GM18870 (cell line): ENCODE measurements around the gene DNM1L.

Experiments used
- ATAC-seq: cut with Tn5 transposase; IDR thresholded peaks from one replicate; pipeline ENCODE4 v1.9.1; 2021; ENCODE audit warnings: moderate library complexity; ENCODE audit not compliant: unreplicated experiment

The DNM1L gene

GRCh38 chr12:32755654-32756475 lies 76.8 kb downstream of the DNM1L start, which contains the start of gene YARS2:
TSS of gene YARS2 (minus strand) at chr12:32755897. CDS start at chr12:32755874, 23 bp downstream.
- peak; percentile 93 for ATAC-seq

DNA sequence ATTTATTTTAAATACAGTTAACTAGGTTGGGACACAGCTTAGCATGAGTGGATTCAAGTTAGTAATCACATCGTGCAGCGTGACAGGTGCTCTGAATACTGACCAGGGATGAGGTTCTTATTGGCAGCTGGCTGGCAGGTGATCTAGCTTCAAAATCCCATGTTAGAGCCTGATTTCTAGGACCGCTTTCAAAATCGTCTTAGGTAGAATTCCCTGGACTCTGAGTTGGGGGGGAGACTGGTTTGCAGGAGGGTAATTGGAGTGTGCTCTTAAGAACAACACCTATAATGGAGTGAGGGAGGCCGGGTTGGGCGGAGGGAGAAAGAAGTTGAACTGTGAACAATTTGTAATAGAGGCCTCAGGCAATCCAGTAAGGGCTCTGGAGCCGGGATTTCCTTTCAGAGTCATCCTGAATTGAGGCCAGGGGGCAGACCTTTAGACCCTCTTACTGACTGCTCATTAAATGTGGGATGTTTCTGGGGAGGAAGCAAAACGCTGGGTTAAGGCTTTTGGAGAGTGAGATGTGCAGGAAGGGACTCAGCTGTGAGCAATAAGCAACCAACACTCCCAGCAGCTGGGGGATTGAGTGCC lies 77.5 kb downstream of the DNM1L start:
- ATAC-seq, result no peak

DNA sequence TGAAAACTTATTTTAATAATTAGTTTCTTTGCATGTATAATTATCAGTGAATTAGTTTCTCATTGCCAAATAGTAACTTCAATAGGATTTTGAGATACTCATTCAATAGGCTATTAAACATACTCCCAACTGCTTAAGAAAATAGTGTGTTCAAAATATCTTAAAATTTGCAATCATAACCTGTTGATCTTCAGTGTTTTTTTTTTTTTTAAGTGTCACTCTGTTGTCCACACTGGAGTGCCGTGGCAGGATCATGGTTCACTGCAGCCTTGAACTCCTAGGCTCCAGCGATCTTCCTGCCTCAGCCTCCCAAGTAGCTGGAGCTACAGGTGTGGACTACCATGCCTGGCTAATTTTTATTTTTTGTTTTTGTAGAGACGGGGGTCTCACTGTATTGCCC lies 78.1 kb downstream of the DNM1L start:
- ATAC-seq, result no peak

DNA sequence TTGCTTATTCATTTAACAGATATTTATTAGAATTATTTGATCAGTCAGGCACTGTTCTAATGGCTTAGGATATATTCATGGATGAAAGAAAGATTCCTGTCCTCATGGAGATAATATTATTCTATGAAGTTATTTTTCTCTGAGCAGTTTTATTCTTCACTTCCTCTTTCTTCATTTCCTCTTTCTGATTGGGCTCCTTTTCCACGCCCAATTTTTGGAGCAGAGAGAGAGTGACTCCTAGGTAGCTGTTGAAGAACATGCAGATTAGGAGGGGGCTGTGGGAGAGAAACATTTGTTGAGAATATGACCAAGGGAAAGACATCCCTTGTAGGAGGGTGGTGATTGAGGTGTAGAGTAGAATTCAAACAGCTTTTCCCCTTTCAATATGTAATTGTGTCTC lies 82.6 kb downstream of the DNM1L start:
- peak; percentile 54 for ATAC-seq

GRCh38 chr12:32765906-32766305 lies 86.8 kb downstream of the DNM1L start:
- ATAC-seq, result no peak

DNA sequence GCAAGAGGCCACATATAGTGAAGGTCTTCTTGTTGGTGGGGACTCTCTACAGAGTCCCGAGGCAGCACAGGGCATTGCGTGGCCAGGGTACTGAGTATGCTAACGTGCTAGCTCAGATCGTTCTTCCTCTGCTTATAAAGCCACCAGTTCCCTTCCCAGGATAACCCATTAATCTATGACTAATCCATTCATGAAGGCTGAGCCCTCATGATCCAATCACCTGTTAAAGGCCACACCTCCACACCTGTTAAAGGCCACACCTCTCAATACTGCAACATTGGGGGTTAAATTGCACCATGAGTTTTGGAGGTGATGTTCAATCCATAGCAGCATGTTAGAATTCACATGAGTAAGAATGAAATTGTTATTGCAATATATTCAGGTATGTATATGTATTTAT lies 89.4 kb downstream of the DNM1L start:
- no peak for ATAC-seq

- no peak for ATAC-seq
Measured at GRCh38 chr12:32770141-32770540, 91.0 kb downstream of the DNM1L start.

DNA sequence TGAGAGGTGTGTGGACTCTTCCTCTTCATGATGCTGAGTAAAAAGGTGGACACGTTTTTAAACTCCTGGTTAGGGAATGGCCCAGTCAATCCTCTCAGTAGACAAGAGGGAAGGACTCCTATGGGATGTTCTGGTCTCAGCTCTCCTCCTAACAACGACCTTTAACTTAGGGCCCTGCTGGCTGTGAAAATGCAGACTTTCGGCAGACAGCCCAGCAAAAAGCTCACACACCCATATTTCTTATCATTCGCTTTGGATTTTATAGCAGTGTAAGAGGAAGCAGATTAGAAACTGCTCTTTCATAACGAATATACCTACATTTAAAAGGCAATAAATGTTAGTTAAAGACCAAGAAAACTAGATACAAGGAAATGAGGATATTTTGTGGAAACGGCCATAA lies 94.6 kb downstream of the DNM1L start:
- ATAC-seq, result no peak

- ATAC-seq, result no peak
Measured at GRCh38 chr12:32776258-32776657, 97.2 kb downstream of the DNM1L start.

GRCh38 chr12:32777159-32777558 lies 98.1 kb downstream of the DNM1L start:
- peak; percentile 69 for ATAC-seq

DNA sequence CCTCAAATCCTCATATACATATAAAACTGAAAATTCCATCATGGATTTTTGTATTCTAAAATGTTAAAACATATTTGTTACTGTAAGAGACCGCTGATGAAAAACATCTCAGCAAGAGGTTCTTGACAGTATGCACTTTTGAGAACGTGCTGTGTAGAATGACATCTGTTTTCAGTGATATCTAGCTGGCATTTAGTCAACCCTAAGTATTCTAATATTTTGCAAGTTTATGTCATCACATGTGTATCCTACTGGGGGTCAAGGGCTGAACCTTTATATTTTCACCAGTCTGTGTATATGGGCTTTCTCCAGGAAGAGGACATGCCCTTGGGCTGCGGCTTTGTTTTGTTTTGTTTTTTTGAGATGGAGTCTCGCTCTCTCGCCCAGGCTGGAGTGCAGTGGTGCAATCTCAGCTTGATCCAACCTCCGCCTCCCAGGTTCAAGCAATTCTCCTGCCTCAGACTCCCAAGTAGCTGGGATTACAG lies 98.6 kb downstream of the DNM1L start:
- ATAC-seq, result no peak

GRCh38 chr12:32780071-32780470 lies 101.0 kb downstream of the DNM1L start:
- no peak for ATAC-seq

GRCh38 chr12:32783029-32783428 lies 103.9 kb downstream of the DNM1L start:
- ATAC-seq, result no peak

GRCh38 chr12:32785557-32785956 lies 106.5 kb downstream of the DNM1L start:
- no peak for ATAC-seq

GRCh38 chr12:32788405-32788804 lies 109.3 kb downstream of the DNM1L start:
- no peak for ATAC-seq

DNA sequence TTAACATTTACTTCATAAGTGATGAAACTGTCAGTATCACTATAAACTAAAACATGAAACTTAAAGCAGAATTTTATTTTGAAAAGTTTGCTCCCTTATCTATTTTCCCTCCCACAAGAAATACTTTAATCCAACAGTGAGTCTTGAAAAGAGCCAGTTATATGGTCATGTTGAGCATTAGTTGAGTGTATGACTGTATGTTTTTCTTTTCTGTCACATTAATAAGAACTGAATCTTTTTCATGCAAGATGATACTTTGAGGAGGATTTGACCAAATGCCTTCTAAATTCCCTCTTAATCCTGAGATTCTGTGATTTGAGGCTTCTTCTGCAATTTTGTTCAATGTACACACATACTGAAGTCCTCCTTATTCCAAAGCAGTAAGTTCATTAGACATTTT lies 110.3 kb downstream of the DNM1L start:
- no peak for ATAC-seq

DNA sequence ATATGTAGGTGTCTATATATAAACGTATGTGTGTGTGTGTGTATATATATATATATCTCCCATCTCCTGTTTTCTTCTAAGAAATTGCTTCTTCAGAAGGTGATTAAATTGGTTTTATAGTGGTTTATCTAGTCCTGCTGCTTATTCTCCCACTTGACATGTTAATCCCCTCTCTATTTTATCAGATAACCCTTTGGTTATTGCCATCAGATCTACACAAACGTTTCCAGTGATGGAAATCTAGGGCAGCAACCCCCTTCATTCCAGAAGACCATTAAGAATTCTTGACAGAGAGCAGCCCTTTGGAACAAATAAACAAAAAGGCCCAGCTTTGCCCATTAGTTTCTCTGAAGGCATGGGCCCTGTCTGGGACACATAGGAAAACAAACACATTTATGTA lies 110.8 kb downstream of the DNM1L start:
- no peak for ATAC-seq

DNA sequence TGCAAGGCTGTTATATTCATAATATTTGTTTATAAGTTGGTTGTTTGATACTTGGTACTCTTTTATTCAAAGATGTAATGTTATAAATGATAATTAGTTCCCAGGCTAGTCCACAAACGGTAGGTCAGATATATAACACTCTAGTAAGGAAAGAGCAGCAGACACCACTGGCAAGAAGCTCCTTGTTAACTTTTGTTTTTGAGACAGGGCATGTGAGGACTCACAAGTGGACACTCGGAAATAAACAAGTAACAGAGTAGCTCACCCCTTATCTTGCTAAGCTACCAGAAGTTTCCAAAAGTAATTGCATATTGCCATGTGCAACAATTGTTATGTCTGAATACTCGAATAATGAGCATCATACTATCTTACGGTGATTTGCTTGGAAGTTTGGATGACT lies 115.2 kb downstream of the DNM1L start:
- no peak for ATAC-seq
